Activated CD8-positive, alpha-beta memory T cell treated with anti-CD3 and anti-CD28 coated beads for 36 hours (primary cell): Measurements from ENCODE around the gene TOM1. TPM values are rescaled to one million over a fixed set of nuclear protein-coding genes. Genes with fewer than 3 reads are reported as not detected.

Experiments
- CTCF ChIA-PET: fragments of 350-600 bp; sonication (Branson Sonifier 250); formaldehyde crosslinking; loops from one replicate; lab custom pipeline; 2021; ENCODE audit warnings: antibody characterized with exemption; lab: Charles Lee
- POLR2A ChIA-PET: fragments of 350-600 bp; sonication (Branson Sonifier 250); formaldehyde crosslinking; loops from one replicate; lab custom pipeline; 2021; ENCODE audit warnings: antibody characterized with exemption; lab: Charles Lee
- total RNA-seq, 2 experiments: library from RNA; stranded (reverse); gene quantifications; one replicate each; pipeline ENCODE4 v1.2.3, GENCODE V29; 2021

TOM1 gene
- total RNA-seq, 2 experiments from 2014 or later, result 12.2 to 13.2 TPM

DNA sequence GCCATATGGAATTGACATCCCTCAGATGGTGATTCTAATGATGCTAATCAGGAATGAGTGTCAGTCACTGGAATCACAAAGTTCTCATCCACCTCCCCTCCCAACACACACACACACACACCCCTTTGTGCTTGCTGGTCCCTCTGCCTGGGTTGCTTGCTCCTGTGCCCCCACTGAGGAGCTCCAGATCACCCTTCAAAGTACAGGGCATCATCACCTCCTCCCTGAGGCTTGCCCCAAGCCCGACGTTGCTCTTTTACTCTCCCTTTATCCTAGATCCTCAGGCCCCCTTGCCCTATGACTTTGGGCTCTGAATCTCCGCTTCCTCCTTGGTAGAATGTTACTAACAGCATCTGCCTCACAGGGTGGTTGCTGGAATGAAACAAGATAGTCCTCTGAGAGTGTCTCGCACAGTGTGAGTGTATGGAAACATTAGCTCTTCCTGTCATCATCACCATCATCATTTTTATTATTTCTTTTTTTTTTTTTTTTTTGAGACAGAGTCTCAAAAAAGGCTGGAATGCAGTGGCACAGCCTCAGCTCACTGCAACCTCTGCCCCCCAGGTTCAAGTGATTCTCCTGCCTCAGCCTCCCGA lies 3.4 kb downstream of the TOM1 start:
- ChIA-PET CTCF (interaction anchor here (0.7 kb wide), 1 partner anchor 35 kb away, joined by 3 read pairs; no protein-coding TSS in a partner anchor), POLR2A (interaction anchor here (0.6 kb wide), 1 partner anchor 53 kb away, joined by 7 read pairs; no protein-coding TSS in a partner anchor)

DNA sequence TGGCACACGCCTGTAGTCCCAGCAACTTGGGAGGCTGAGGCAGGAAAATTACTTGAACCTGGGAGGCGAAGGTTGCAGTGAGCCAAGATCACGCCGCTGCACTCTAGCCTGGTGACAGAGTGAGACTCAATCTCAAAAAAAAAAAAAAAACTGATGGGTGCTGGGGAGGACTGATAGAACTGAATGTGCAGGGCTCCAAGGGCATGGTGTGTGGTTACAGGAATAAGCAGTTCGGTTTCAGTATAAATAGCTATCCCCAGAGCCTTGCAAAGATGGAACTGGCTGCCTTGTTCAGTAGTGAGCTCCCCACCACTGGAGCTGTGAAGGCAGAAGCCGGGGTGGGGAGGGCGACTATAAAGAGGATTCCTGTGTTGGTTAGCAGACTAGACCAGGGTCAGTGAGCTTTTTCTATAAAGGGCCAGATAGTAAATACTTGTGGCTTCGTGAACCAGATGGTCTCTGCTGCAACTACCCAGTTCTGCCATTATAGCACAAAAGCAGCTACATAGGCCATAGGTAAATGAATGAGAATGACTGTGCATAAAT lies 5.9 kb downstream of the TOM1 start:
- ChIA-PET CTCF (interaction anchor here (0.7 kb wide), 1 partner anchor 48 kb away, joined by 3 read pairs; no protein-coding TSS in a partner anchor), POLR2A (no interaction called here)

DNA sequence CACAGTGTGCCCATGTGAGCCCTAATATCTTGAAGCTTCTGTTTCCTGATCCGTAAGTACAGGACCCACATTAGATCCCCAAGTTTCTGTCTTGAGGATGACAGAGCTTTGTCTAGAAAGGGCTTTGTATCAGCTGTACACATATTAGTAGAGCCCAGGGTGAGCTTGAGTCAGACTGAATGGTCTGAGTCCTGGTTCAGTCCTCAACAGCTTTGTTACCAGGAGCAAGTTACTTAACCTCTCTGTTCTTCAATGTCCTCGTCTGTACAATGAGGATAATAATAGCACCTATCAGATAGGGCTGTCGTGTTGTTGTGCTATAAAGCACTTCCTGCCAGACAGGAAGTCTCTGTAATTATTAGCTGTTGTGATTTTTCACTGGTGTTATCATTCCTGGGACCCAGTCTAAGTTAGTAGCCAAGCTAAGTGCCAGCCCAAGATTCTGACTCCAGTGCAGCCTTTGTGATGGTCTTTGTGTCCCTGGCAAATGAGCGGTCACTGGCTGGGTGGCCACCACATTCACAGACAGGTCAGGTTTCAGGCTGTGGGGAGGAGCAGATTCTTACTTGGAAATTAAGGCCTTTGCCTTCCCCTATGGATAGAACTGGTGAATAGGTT lies 6.8 kb downstream of the TOM1 start:
- CTCF ChIA-PET, result no interaction called here
- POLR2A ChIA-PET, result no interaction called here

DNA sequence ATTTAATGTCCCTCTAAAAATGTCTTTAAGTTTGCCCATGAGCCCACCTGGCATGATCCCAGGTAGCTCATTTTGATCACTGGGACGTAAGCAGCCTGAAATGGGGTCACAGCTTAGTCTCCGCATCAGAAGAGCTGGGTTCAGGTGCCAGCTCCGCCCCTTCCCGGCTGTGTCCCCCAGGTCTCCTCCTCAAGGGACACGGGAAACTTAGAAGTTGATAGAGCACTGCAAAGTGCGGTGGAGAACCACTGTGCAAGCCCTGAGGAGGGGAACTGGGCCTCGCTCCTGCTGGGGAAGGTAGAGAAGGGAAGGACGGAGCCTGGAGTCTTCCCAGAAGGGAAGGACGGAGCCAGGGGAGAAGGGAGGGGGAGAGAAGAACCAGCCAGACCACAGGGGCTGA lies 7.7 kb downstream of the TOM1 start:
- ChIA-PET POLR2A (no interaction called here), CTCF (interaction anchor here (0.7 kb wide), 1 partner anchor 72 kb away, joined by 3 read pairs; no protein-coding TSS in a partner anchor)

DNA sequence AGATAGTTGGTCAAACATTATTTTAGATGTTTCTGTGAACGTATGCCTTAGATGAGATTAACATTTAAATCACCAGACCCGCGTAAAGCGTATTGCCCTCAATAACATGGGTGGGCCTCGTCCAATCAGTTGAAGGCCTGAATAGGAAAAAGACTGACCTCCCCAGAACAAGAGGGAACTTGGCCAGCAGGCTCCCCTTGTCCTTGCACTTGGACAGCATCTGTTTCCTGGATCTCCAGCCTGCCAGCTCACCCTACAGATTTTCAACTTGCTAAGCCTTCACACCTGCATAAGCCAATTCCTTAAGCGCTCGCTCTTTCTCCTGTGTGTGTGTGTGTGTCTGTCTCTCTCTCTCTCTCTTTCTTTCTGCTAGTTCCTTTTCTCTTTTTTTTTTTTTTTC lies 8.2 kb downstream of the TOM1 start:
- CTCF ChIA-PET, result interaction anchor here (0.7 kb wide), 1 partner anchor 72 kb away, joined by 3 read pairs; no protein-coding TSS in a partner anchor

DNA sequence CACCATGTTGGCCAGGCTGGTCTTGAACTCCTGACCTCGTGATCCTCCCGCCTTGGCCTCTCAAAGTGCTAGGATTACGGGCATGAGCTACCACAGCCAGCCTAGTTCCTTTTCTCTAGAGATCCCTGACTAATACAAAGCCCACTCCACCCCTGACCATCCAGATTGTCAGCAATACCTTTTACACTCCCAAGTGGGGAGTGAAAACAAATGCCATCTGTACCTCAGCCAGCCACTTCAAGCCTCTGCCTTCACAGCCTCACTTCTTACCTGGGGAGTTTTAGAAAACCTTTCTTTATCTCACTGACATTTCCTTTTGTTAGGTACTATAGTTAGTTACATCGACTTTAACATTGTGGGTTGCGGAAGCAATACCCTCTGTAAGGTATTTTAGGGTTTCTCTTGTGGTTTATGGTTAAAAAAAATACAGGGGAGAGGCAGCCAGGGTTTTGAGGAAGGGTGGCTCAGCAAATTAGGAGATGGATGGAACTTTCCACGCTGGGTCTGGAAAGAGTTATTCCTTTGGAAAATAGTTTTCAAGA lies 8.9 kb downstream of the TOM1 start:
- ChIA-PET CTCF (no interaction called here), POLR2A (interaction anchor here (0.6 kb wide), 1 partner anchor 11 kb away, joined by 6 read pairs; no protein-coding TSS in a partner anchor)

More for the DNA sequence above, 8.2 kb downstream of the TOM1 start:
- POLR2A ChIA-PET, result no interaction called here

DNA sequence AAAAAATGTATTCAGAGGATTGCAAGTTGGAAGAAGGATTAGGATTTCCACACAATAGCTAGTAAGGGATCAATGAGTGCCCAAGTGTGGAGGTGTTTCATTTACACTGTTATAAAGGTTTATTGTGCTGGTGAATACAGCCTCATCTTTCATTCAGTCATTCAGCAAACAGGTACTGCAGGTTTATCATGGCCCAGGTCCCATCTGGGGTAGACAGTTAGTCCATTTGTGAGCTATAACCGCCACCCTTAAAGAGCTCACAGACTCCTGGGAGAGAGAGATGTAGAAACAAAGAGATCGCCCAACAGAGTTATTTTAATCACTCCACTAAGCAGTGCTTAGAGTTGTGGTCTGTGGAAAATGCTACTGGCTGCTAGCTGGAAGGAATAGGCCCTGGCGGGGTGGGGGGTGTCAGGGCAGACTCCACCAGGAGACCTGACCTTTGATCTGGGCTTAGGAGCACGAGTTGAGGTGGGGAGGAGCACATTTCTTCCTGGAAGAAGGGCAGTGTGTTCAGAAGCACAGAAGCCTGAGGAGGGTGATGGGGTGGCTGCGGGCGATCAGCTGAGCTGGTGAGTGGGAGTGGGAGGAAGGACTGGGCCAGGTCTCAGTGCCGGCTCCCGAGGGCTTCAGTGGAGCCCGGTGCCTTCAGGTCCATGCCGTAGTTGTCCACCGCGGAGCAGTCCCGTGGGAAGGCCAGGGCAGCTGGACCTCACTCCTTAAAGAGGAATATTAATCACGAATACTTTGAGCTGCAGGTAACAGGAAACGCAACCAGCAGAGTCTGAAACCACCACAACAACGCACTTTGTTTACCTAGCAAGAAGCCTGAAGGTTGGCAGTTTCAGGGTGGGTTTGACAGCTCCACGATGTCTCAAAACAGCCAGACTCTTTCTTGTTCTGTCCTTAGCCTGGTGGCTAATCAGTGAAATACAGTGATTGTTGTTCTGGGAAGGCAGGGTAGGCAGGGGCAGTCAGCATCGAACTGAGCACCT lies 11.2 kb downstream of the TOM1 start:
- CTCF ChIA-PET, result interaction anchor here (1.0 kb wide), 1 partner anchor 11 kb away, joined by 3 read pairs; no protein-coding TSS in a partner anchor
- POLR2A ChIA-PET, result no interaction called here

DNA sequence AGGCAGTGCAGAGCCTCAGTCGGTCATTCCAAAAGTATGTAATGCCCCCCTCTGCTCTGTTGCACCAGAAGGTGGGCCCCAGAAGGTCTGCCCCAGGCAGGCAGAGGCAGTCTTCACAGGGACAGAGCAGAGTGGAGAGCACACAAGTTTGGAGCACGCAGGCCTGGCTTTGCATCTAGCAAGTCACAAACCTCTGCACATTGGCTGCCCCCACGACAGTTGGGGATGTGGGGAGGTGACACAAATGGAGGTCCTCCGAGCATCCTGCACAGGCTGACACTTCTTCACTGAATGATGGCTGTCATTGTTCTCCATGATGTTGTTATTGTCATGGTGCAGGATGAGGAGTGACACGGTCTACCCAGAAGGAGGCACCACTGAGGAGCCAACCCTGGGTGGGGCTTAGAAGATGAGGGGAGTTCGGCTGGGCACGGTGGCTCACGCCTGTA lies 11.9 kb downstream of the TOM1 start:
- POLR2A ChIA-PET, result no interaction called here
- CTCF ChIA-PET, result no interaction called here

DNA sequence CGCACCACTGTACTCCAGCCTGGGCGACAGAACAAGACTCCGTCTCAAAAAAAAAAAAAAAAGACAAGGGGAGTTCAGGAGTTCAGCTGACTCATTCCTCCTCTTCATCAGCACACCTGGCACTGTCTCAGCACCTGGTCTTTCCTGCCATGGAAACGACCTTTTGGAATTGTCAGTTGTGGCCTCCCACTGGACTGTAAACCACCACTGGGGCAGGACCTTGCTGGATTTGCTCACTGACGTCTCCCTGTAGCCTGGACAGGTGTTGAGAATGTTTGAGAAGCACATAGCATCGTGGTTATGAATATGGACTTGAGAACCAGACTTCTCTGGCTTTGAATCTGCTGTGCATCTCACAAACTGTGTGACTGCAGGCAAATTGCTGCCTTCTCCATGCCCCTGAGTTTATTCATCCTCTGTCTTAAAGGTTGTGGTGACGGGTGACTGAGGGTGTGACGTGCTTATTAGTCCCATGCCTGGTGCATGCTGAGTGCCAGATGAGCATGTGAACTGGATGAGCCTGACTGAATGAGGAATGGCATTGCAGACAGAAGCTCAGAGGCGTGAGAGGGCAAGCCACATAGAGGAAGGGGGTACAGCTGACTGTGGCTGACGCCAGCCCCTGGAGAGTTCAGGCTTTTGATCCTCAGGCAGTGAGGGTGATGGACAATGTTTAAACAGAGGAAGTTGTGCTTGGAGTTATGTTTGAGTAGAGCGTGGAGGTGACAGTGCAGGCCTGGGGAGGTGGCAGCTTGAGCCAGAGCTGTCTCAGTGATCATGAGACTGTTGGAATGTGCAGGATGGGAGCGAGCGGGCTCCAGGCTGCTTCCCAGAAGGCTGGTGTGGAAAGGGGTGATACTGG lies 12.7 kb downstream of the TOM1 start:
- ChIA-PET POLR2A (interaction anchor here (0.6 kb wide), 1 partner anchor 59 kb away, joined by 3 read pairs; no protein-coding TSS in a partner anchor), CTCF (no interaction called here)

DNA sequence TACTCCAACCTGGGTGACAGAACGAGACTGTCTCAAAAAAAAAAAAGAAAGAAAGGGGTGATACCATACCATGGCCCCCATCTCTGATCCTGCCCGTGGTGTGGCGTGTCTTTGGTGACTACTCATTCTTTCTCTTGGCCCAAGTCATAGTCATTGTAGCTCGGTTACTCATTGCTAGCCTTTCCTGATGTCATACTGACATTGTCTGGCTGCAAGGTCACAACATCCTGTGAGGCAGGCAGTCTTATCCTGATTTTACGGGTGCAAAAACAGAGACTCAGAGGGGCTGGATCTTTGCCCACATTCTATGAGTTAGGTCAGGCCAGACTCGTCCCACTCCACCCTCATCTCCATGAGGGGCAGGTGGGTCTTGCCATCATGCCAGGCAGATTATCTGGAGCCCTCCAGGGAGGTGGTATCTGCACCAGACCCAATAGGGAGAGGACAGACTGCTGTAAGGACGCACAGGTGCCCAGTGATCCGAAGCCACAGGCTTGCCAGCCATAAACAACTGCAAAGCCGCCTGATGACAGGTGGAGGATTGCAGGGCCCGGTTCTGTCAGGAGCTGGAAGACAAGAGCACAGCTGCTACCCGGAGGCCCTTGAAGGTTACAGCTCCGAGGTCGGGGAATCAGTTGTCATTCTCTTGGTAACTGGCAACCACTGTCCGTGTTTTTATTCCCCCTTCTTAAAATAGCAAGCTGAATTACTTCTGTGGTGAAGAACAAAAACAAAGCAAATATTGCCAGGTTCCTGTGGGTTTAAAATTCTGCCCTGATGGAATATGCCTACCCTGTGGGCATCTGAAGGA lies 13.8 kb downstream of the TOM1 start:
- ChIA-PET CTCF (no interaction called here), POLR2A (interaction anchor here (0.6 to 1.1 kb wide), 2 partner anchors 14 to 58 kb away, joined by 3 read pairs; partner anchors contain the start of gene TOM1)

DNA sequence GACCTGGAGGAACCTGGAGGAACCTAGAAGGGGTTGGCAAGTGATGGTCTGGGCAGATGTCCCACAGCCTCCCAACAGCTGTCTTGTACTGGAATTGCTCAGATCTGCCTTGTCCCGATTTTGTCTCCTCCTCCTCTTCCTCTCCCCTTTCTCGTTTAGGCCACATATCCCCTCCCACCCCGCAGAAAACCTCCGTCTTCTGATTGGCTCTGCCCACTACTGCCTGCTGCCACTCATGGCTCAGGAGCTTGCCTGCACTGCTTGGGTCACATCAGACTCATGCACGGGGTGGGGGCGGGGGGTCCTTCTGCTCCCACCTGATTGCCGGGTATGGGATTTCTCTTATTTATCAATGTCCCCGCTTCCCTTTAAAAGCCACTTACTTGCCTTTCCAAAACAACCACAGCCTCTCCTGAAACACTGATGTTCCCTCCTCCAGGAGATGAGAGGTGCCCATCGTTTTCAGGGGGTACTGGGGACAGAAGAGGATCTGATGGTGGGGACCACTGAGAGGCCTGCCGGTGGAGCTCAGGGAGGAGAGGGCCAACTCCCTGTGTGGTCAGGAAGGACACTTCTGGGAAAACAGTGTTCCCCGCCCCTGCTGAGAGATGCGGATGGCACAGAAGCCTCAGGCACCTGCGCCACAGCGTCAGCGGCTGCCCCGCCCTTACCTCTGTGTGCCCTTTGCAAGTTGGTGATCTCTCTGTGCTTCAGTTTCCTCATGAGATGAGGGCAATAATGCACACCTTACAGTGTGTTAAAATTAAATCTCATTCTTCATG lies 14.7 kb downstream of the TOM1 start:
- ChIA-PET POLR2A (interaction anchor here (1.1 kb wide), 1 partner anchor 15 kb away, joined by 3 read pairs; the partner anchor contains the start of gene TOM1), CTCF (no interaction called here)

DNA sequence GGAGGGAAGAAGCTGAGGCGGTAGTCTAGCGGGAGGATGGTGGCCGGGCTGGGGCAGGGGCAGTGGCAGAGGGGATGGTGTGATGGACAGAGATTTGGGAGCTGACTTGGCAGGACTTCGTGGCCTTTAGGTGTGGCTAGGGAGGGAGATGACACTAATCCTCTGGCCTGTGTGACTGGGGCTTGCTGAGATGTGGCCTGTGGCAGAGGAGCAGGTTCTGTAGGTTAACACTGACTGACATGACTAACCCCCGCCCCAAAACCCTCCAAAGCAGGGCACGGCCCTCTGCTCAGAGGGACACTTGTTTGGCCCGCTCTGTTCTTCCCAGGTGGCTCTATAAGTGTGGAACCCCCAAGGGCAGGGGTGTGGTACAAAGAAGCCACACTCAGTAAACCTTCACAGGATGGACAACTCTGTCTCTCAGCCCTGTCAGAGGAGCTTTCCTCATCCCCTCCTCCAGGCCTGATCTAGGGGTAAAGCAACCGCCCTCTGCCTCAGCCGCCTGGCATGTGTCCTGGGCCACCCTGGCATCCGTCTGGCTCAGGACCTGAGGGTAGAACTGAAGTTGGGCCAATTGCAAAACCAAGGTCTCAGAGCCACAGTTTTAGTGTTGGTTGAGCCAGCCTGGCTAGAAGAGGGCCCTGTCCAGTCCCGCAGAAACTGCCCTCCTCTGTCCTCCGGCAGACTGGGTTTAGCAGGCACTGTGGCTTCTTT lies 15.6 kb downstream of the TOM1 start:
- ChIA-PET POLR2A (no interaction called here), CTCF (no interaction called here)

DNA sequence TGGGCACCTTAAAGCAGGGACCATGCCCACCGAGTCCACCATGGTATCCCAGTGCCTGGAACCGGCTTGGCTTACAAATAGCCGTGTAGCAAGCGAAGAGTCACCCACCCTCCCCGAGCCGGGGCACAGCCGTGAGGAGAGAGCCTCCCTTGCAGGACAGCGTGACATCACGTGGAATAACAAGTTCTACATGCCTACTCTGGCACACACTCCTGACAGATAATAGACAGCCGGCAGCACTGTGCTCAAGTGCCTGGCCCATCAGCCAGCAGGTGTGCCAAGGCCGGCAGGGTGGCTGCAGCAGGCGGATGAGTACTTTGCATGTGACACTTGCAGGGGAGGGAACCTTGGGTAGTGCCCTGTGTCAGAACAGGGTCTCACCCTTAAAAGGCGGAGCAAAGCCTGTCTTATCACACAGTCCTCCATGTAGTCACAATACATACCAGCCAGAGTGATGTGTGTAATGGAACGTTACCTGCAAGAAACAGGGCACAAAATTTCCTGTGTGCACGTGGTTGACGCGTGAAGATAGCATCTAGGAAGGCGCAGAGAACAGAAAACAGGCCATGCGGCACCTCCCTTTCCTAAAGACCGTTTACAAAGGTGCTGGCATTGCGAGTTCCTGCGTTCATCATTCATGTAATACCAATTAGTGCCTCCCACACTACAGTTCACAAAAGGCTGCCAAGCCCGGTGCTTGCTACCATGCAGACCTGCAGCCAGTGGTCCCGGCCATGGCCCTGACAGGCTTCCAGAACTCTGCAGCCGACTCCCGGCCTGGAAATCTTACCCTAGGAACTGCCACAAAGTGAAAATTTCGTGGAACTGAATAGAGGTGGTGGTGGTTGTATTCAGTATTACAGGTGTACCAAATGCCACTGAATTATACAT lies 16.4 kb downstream of the TOM1 start:
- ChIA-PET POLR2A (no interaction called here), CTCF (no interaction called here)

DNA sequence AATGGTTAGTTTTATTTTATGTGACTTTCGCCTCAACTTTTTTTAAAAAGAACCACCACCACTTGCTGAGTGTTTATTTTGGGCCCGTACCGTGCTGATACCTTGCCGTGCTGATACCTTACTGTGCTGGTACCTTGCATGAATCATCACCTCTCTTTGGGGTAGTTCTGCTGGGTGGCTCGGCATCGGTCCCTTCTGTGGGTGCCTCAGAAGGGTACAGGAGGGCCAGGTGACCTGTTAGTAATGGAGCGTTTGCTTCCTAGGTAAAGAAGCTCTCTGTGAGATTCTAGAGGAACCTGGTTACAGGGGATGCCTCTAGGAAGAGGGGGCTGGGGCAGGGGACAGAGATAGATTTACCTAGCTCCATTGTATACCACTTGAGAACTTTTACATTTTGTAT lies 17.1 kb downstream of the TOM1 start:
- POLR2A ChIA-PET, result no interaction called here
- CTCF ChIA-PET, result no interaction called here
